ENCODE results near the gene PRSS12.

The PRSS12 gene

DNA sequence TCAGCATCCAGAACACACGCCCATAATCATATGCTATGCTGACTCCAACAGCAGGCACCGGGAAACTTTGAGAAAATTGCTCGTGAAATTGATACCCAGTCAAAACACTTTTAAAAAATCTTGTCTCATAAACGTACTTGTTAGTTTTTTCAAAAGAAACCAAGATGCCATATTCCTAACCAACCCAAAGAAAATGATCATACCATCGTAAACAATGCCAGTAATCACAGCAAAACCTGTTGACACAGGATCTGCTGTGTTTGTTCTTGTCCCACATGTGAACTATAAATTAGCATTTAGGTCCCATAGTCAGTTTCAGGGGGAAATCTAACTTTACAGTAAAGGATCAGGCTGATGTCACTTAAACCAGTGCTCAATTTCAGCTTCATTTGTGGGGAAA lies 23.0 kb downstream of the PRSS12 start:
- H3K9me3 ChIP-seq (ENCODE audit: control insufficient read depth, low read length) = no peaks in the 10 kb centered on the region
- no peak overlapping the region for H3K27ac ChIP-seq (ENCODE audit: insufficient read depth, low read length, poor library complexity, severe bottlenecking)
- no peak overlapping the region for H3K4me3 ChIP-seq (ENCODE audit: insufficient read depth, low read depth, low read length, poor library complexity, severe bottlenecking)
- H3K27me3 ChIP-seq (replicated peaks; ENCODE audit: control insufficient read depth, insufficient read depth, low read length, poor library complexity, severe bottlenecking) = no peaks in the 10 kb centered on the region
- H3K36me3 ChIP-seq (ENCODE audit: control insufficient read depth, insufficient read depth, low read length) = no peaks in the 10 kb centered on the region
- no peaks in the 10 kb centered on the region for H3K4me1 ChIP-seq (ENCODE audit: control insufficient read depth, insufficient read depth, low read length, poor library complexity, severe bottlenecking)
- no peak for DNase-seq

- Histone ChIP-seq H3K9me3 (ENCODE audit: control insufficient read depth, low read length) (no peaks in the 10 kb centered on the region), H3K27ac (ENCODE audit: insufficient read depth, low read length, poor library complexity, severe bottlenecking) (no peak overlapping the region), H3K27me3 (replicated peaks; ENCODE audit: control insufficient read depth, insufficient read depth, low read length, poor library complexity, severe bottlenecking) (no peaks in the 10 kb centered on the region), H3K4me1 (ENCODE audit: control insufficient read depth, insufficient read depth, low read length, poor library complexity, severe bottlenecking) (no peaks in the 10 kb centered on the region), H3K4me3 (ENCODE audit: insufficient read depth, low read depth, low read length, poor library complexity, severe bottlenecking) (no peak overlapping the region), H3K36me3 (ENCODE audit: control insufficient read depth, insufficient read depth, low read length) (no peaks in the 10 kb centered on the region)
- no peak for DNase-seq
These were observed 25.1 kb downstream of the PRSS12 start for GRCh38 chr4:118327554-118328241.

GRCh38 chr4:118326585-118326984 lies 26.2 kb downstream of the PRSS12 start:
- no peak for DNase-seq
- no peaks in the 10 kb centered on the region for H3K9me3 ChIP-seq (ENCODE audit: control insufficient read depth, low read length)
- no peaks in the 10 kb centered on the region for H3K27me3 ChIP-seq (replicated peaks; ENCODE audit: control insufficient read depth, insufficient read depth, low read length, poor library complexity, severe bottlenecking)
- H3K4me1 ChIP-seq (ENCODE audit: control insufficient read depth, insufficient read depth, low read length, poor library complexity, severe bottlenecking) = no peaks in the 10 kb centered on the region
- H3K36me3 ChIP-seq (ENCODE audit: control insufficient read depth, insufficient read depth, low read length) = no peaks in the 10 kb centered on the region
- no peak overlapping the region for H3K4me3 ChIP-seq (ENCODE audit: insufficient read depth, low read depth, low read length, poor library complexity, severe bottlenecking)
- no peak overlapping the region for H3K27ac ChIP-seq (ENCODE audit: insufficient read depth, low read length, poor library complexity, severe bottlenecking)

DNA sequence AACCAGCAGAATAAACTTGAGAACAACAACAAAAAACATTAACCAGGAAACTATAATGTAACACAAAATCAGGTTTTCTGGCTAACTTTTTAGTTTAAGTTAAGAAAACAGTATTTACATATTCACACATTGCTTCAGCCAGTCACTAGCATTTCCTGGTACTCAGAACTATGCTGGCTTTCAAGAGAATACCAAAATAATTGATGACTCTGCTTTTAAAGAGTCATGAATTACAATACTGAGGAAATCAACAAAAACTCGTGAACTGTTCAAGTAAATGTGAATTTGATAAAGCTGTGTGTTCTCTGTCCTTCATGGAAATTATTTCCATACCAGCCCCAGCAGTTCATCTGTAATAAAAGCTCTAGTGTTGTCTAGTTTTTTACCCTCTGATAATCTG lies 27.4 kb downstream of the PRSS12 start:
- DNase-seq = no peak
- H3K4me1 ChIP-seq (ENCODE audit: control insufficient read depth, insufficient read depth, low read length, poor library complexity, severe bottlenecking) = no peaks in the 10 kb centered on the region

DNA sequence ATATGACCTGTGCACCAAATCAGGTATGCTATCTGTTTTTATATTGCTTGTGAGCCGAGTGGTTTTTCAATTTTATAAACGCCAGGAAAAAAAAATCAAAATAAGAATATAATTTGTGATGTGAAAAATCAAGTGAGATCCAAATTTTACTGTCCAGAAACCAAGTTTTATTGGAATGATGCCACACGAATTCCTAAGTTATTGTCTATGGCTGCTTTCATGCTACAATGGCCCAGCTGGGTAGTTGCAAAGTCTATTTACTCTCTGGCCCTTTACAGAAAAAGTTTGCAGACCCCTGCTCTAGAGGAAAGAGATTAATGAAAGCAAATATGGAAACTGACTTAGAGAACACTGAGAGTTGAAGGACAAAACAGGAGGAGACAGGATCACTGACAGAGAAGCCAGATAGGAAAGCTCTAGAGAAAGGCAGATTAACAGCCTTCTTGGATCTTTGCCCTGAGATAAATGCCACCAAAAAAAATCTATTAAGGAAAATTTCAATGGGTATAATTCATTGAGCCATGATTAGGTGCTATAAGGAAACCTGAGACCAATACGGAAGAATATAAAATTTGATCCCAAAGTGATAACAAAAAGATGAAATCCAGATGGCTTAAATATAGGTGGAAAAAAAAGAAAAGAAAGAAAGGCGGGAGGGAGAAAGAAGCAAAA lies 29.8 kb downstream of the PRSS12 start:
- no peaks in the 10 kb centered on the region for H3K4me1 ChIP-seq (ENCODE audit: control insufficient read depth, insufficient read depth, low read length, poor library complexity, severe bottlenecking)

More for the DNA sequence above, 27.4 kb downstream of the PRSS12 start:
- Histone ChIP-seq H3K36me3 (ENCODE audit: control insufficient read depth, insufficient read depth, low read length) (no peaks in the 10 kb centered on the region), H3K27ac (ENCODE audit: insufficient read depth, low read length, poor library complexity, severe bottlenecking) (no peak overlapping the region), H3K4me3 (ENCODE audit: insufficient read depth, low read depth, low read length, poor library complexity, severe bottlenecking) (no peak overlapping the region), H3K27me3 (replicated peaks; ENCODE audit: control insufficient read depth, insufficient read depth, low read length, poor library complexity, severe bottlenecking) (no peaks in the 10 kb centered on the region), H3K9me3 (ENCODE audit: control insufficient read depth, low read length) (no peaks in the 10 kb centered on the region)

GRCh38 chr4:118318931-118319330 lies 33.9 kb downstream of the PRSS12 start:
- DNase-seq = no peak
- H3K9me3 ChIP-seq (ENCODE audit: control insufficient read depth, low read length) = no peaks in the 10 kb centered on the region
- no peak overlapping the region for H3K4me3 ChIP-seq (ENCODE audit: insufficient read depth, low read depth, low read length, poor library complexity, severe bottlenecking)
- H3K27ac ChIP-seq (ENCODE audit: insufficient read depth, low read length, poor library complexity, severe bottlenecking) = no peak overlapping the region
- H3K36me3 ChIP-seq (ENCODE audit: control insufficient read depth, insufficient read depth, low read length) = no peaks in the 10 kb centered on the region
- no peaks in the 10 kb centered on the region for H3K27me3 ChIP-seq (replicated peaks; ENCODE audit: control insufficient read depth, insufficient read depth, low read length, poor library complexity, severe bottlenecking)
- H3K4me1 ChIP-seq (ENCODE audit: control insufficient read depth, insufficient read depth, low read length, poor library complexity, severe bottlenecking) = no peaks in the 10 kb centered on the region

More for the DNA sequence above, 29.8 kb downstream of the PRSS12 start:
- H3K27me3 ChIP-seq (replicated peaks; ENCODE audit: control insufficient read depth, insufficient read depth, low read length, poor library complexity, severe bottlenecking) = no peaks in the 10 kb centered on the region
- no peak overlapping the region for H3K27ac ChIP-seq (ENCODE audit: insufficient read depth, low read length, poor library complexity, severe bottlenecking)
- no peak overlapping the region for H3K4me3 ChIP-seq (ENCODE audit: insufficient read depth, low read depth, low read length, poor library complexity, severe bottlenecking)
- DNase-seq = no peak
- no peaks in the 10 kb centered on the region for H3K9me3 ChIP-seq (ENCODE audit: control insufficient read depth, low read length)
- H3K36me3 ChIP-seq (ENCODE audit: control insufficient read depth, insufficient read depth, low read length) = no peaks in the 10 kb centered on the region

DNA sequence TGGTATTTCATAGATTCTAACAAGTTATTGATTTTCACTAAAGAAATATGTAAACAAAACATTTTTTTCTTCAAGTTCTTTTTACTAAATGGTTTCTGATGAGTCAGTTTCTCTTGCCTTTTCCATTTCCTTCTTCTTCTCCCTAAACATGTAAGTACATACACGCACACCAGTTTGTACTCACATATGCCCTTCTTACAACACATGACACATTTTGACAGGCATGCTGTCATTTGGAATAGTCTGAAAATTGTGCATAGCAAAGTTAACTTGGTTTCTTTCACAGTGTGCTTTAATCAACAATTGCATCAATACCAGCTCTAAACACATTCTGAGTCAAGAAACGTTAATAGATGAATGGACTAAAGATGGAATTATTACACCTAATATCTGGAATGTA lies 35.1 kb downstream of the PRSS12 start:
- no peaks in the 10 kb centered on the region for H3K27me3 ChIP-seq (replicated peaks; ENCODE audit: control insufficient read depth, insufficient read depth, low read length, poor library complexity, severe bottlenecking)
- no peaks in the 10 kb centered on the region for H3K36me3 ChIP-seq (ENCODE audit: control insufficient read depth, insufficient read depth, low read length)
- no peaks in the 10 kb centered on the region for H3K4me1 ChIP-seq (ENCODE audit: control insufficient read depth, insufficient read depth, low read length, poor library complexity, severe bottlenecking)
- no peak overlapping the region for H3K4me3 ChIP-seq (ENCODE audit: insufficient read depth, low read depth, low read length, poor library complexity, severe bottlenecking)
- DNase-seq = no peak
- no peaks in the 10 kb centered on the region for H3K9me3 ChIP-seq (ENCODE audit: control insufficient read depth, low read length)
- H3K27ac ChIP-seq (ENCODE audit: insufficient read depth, low read length, poor library complexity, severe bottlenecking) = no peak overlapping the region

- H3K4me1 ChIP-seq (ENCODE audit: control insufficient read depth, insufficient read depth, low read length, poor library complexity, severe bottlenecking) = no peaks in the 10 kb centered on the region
- no peak for DNase-seq
- H3K9me3 ChIP-seq (ENCODE audit: control insufficient read depth, low read length) = no peaks in the 10 kb centered on the region
- no peak overlapping the region for H3K27ac ChIP-seq (ENCODE audit: insufficient read depth, low read length, poor library complexity, severe bottlenecking)
- H3K36me3 ChIP-seq (ENCODE audit: control insufficient read depth, insufficient read depth, low read length) = no peaks in the 10 kb centered on the region
- H3K4me3 ChIP-seq (ENCODE audit: insufficient read depth, low read depth, low read length, poor library complexity, severe bottlenecking) = no peak overlapping the region
- H3K27me3 ChIP-seq (replicated peaks; ENCODE audit: control insufficient read depth, insufficient read depth, low read length, poor library complexity, severe bottlenecking) = no peaks in the 10 kb centered on the region
These were observed 38.6 kb downstream of the PRSS12 start for GRCh38 chr4:118314221-118314620.

- Histone ChIP-seq H3K27me3 (replicated peaks; ENCODE audit: control insufficient read depth, insufficient read depth, low read length, poor library complexity, severe bottlenecking) (no peaks in the 10 kb centered on the region), H3K9me3 (ENCODE audit: control insufficient read depth, low read length) (no peaks in the 10 kb centered on the region), H3K4me1 (ENCODE audit: control insufficient read depth, insufficient read depth, low read length, poor library complexity, severe bottlenecking) (no peaks in the 10 kb centered on the region), H3K27ac (ENCODE audit: insufficient read depth, low read length, poor library complexity, severe bottlenecking) (no peak overlapping the region), H3K4me3 (ENCODE audit: insufficient read depth, low read depth, low read length, poor library complexity, severe bottlenecking) (no peak overlapping the region), H3K36me3 (ENCODE audit: control insufficient read depth, insufficient read depth, low read length) (no peaks in the 10 kb centered on the region)
- DNase-seq = no peak
These were observed 39.7 kb downstream of the PRSS12 start for GRCh38 chr4:118313098-118313497.

DNA sequence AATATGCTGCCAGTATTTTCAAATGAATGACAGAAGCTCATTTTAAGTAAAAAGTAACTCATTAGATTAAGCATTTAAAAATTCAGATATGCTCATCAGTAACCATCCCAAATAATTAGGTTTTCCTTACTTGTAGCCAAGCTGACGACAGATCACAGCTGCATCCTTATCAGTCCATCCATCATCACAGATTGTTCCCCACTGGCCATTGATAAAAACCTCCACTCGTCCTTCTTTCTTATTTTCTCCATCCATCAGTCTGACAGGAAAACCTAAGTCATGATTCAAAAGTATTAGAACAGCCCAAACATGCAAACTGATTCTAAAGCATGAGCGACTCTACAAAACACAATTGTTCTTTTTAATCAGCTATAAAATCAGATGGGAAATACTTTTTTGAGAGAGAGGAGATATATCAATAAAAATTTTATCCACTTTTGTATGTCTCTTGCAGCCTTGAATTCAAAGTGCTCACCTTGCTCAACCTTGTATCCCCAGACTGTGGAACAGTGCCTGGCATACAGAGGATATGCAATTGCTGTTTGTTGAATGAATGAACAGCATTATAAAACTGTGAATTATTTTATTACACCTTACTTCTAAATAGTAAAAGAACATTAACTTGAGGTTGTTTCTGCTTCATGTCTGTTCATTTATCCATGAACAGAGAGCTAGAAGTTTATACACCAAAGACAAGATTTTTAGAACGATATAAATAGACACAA lies 44.3 kb downstream of the PRSS12 start:
- H3K9me3 ChIP-seq (ENCODE audit: control insufficient read depth, low read length) = no peaks in the 10 kb centered on the region
- H3K27me3 ChIP-seq (replicated peaks; ENCODE audit: control insufficient read depth, insufficient read depth, low read length, poor library complexity, severe bottlenecking) = no peaks in the 10 kb centered on the region
- H3K4me3 ChIP-seq (ENCODE audit: insufficient read depth, low read depth, low read length, poor library complexity, severe bottlenecking) = no peak overlapping the region
- DNase-seq = no peak
- no peaks in the 10 kb centered on the region for H3K36me3 ChIP-seq (ENCODE audit: control insufficient read depth, insufficient read depth, low read length)
- H3K4me1 ChIP-seq (ENCODE audit: control insufficient read depth, insufficient read depth, low read length, poor library complexity, severe bottlenecking) = no peaks in the 10 kb centered on the region
- H3K27ac ChIP-seq (ENCODE audit: insufficient read depth, low read length, poor library complexity, severe bottlenecking) = no peak overlapping the region
